ENCODE data around the gene SLC35F1.
"Not testable (repeated sequence)": the region's sequence is repeated elsewhere in the genome, so short reads cannot be mapped to it uniquely, and the experiment has no call there.

SLC35F1 gene

GRCh38 chr6:118016532-118016931 is 109.5 kb downstream of the SLC35F1 start:
- no peak for DNase-seq

GRCh38 chr6:118017301-118017848 is 110.3 kb downstream of the SLC35F1 start:
- DNase-seq = no peak

DNA sequence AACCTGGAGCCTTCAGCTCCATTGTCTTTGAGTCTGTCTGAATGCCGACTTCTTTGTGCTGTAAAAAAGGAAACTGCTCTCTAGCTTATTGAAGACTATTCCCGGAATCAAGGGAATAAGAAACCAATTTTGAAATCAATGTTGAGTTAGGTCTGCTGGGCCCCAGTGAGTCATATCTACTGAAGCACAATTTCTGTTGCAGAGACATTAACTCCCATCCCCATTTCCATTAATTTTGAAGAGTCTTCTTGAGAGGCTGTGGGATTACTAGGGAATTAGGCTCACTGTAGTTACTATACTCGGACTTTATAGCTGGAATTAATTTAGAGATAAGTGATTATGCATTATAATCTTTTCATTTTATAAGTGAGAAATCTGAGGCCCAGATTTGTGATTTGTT is 116.7 kb downstream of the SLC35F1 start:
- no peak for DNase-seq

DNA sequence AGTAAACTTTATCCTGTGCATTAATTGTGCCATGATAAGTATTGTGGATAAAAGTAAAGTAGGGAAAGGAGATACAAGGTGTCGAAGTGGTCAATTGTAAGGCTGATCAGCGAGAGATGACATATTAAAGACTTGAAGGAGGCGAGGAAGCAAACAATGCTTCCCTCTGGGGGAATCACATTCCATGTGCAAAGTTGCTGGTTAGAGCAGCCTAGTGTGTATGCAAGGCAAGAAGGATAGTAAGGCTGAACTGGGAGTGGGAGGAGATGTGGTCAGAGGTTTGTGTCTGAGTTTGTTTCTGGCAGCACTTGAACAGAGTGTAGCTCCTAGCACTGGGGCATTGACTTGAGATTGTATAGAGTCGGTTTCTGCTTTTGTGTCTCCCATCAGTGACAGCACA is 122.9 kb downstream of the SLC35F1 start:
- no peak for DNase-seq

DNA sequence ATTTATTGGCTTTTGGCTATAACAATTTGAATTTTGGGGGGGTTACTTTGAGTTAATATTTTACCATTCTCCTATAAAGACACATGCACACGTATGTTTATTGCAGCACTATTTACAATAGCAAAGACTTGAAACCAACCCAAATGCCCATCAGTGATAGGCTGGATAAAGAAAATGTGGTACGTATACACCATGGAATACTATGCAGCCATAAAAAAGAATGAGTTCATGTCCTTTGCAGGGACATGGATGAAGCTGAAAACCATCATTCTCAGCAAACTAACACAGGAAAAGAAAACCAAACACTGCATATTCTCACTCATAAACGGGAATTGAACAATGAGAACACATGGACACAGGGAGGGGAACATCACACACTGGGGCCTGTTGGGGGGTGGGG is 130.4 kb downstream of the SLC35F1 start:
- not testable (repeated sequence) for DNase-seq

- DNase-seq = no peak
Observed at GRCh38 chr6:118042855-118043254, 135.8 kb downstream of the SLC35F1 start.

DNA sequence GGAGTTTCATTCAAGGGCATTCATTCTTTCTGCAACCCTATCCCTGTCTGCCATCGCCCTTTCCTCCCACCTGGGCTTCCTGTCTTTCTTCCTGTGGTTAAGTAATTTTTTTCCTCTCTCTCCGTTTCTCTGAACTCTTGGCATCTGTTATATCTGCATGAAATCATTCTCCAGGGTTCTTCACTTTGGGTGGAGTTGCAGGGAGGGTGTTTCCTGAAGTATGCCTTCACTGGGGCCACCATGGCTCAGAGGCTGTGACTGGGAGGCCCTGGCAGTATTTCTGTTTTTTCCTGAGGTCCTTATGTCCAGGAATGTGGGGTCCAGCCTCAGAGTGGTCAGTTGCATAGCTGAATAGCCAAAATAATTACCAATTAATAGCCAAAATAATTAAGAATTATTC is 137.2 kb downstream of the SLC35F1 start:
- no peak for DNase-seq

- no peak for DNase-seq
Observed at GRCh38 chr6:118054082-118054481, 147.0 kb downstream of the SLC35F1 start.

- no peak for DNase-seq
Observed at GRCh38 chr6:118061666-118062065, 154.6 kb downstream of the SLC35F1 start.

- DNase-seq = no peak
Observed at GRCh38 chr6:118080547-118080946, 173.5 kb downstream of the SLC35F1 start.

DNA sequence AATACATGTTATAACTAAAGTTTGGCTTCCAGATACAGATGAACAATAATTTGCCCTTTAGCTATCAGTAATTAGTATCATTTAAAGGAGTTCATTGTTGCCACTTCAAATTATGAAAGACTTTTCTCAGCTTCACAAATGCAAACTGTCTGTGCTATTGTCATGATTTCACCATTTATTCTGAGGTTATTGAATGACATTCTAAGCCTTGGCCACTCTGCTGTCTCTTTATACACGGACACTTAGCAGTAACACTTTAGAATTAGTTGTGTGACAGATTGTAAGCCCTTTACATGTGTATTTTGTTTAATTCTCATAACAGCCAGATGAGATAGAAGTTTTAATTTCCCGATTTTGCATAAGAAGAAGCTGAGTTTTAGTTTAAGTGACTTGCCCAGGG is 176.6 kb downstream of the SLC35F1 start:
- no peak for DNase-seq

- DNase-seq = no peak
Observed at GRCh38 chr6:118085665-118086064, 178.6 kb downstream of the SLC35F1 start.

GRCh38 chr6:118086159-118086558 is 179.1 kb downstream of the SLC35F1 start:
- DNase-seq = no peak

DNA sequence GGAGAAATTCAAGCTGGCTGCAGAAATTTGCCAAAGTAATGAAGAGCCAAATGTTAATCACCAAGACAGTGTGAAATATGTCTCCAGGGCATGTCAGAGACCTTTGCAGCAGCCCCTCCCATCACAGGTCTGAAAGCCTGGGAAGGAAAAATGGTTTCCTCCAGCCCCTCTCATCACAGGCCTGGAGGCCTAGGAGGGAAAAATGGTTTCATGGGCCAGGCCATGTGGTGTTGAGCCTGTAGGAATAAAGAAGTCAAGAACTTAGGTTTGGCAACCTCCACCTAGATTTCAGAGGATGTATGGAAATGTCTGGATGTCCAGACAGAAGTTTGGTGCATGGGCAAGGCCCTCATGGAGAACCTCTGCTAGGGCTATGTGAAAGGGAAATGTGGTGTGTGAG is 185.0 kb downstream of the SLC35F1 start:
- no peak for DNase-seq

- DNase-seq = no peak
Observed at GRCh38 chr6:118097576-118097975, 190.5 kb downstream of the SLC35F1 start.

DNA sequence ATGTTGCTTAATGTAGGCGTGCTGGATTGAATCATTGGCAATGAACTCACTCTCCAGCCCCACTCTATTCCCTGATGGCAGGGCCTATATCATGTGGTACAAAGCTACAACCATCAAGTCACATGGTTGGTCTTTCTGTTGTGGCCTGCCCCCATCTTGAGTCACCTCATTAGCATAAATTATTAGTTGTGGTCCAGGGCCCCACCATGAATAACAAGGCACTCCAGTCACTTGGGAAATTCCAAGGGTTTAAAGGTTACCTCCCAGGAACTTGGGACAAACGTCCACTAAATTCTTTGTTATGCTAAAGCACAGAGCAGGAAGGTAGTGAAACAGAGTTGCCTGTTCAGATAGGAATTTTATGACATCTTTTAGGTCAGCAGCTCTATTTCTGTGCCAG is 193.7 kb downstream of the SLC35F1 start:
- DNase-seq = no peak

DNA sequence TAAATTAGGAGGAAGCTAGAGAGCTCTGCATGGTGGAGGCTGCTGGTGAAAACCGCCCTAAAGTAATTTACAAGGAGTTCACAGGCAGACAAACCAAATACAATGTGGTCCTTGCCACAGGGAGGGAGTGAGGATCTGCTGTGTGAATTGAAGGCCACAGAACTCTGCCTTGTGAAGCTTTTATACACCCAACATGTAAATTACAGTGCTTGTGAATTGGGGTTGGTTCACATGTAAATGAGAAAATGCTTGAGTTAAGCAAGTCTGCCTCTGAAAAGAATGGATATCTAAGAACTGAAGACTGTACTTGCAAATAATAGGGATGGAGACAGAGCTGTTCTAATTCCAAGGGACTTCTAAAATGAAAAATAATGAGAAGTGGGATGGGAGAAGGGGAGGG is 194.2 kb downstream of the SLC35F1 start:
- no peak for DNase-seq

DNA sequence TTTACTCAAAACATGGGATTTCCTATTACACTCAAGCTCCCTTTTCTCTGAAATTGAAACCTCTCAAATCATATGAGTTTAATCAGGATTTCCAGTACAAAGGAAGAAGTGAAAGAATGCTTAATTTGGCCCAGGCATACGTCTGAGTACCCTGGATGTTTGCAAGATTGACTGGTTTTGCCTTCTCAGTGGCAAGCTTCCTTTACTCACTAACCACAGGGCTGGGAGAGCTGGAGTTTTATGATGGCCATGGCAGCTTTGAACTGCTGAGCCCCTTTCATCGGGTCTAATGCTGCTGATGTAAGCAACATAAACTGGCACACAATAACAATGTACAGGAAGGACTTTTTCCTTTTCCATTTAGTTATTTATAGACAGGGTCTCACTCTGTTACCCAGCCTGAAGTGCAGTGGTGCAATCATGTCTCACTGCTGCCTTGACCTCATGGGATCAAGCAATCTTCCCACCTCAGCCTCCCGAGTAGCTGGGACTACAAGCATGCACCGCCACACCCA is 194.8 kb downstream of the SLC35F1 start:
- DNase-seq = no peak

DNA sequence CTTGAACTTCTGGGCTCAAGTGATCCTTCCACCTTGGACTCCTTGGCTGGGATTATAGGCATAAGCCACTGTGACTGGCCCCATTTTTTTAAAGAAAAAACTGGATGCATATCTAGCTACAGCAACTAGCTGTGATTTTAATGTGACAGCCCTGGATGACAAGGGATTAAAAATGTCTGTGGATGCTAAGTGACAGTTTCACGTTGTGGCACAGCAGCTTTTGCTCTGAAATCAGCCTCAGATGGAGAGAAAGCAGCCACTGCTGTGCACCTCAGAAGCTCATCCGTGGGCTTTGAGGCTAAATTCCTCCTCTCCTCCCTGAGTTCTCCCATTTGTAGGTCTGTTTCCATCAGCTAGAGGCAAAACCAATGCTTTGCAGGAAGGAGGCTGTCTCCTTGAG is 195.3 kb downstream of the SLC35F1 start:
- no peak for DNase-seq

GRCh38 chr6:118103381-118104146 is 196.5 kb downstream of the SLC35F1 start:
- DNase-seq = no peak

- no peak for DNase-seq
Observed at GRCh38 chr6:118122161-118122725, 215.2 kb downstream of the SLC35F1 start.

GRCh38 chr6:118122801-118123200 is 215.7 kb downstream of the SLC35F1 start:
- no peak for DNase-seq

DNA sequence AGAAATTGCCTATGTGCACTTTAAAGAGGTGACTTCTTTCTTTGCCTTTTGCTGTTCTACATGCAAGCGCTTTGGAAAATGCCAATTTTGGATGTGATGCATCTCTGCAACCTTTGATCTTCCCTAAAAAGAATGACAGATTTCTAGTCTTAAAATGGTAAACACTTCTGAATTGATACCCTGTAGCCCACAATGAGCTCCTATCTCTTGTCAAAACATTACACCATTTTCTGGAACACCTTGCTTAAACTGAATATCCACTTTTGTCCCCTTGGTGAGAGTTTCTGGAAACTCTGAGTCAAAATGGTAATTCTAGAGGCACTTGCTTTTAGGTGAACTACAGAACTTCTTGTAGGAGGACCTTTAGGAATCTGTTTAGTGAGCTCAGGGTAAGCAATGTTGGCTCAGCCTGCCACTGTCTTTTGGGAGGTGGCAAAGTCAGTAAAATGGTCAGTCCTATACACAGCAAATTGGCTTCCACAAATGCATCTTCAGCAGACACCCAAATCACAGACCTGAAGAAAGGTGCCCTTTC is 216.5 kb downstream of the SLC35F1 start:
- DNase-seq = no peak

- DNase-seq = no peak
Observed at GRCh38 chr6:118124851-118125250, 217.8 kb downstream of the SLC35F1 start.

All from CD4-positive, alpha-beta T cell treated with Interleukin-17A for 4 hours (primary cell).